ENCODE measurements around the gene CRELD1. TPM values are rescaled to one million over a fixed set of nuclear protein-coding genes. Genes with fewer than 3 reads are reported as not detected.

The CRELD1 gene
- total and polyA plus RNA-seq, 2 of the 13 experiments (the other 11 are each of a cell fraction or from before 2014, with no cell fraction given): 27.1 to 61.9 TPM

DNA sequence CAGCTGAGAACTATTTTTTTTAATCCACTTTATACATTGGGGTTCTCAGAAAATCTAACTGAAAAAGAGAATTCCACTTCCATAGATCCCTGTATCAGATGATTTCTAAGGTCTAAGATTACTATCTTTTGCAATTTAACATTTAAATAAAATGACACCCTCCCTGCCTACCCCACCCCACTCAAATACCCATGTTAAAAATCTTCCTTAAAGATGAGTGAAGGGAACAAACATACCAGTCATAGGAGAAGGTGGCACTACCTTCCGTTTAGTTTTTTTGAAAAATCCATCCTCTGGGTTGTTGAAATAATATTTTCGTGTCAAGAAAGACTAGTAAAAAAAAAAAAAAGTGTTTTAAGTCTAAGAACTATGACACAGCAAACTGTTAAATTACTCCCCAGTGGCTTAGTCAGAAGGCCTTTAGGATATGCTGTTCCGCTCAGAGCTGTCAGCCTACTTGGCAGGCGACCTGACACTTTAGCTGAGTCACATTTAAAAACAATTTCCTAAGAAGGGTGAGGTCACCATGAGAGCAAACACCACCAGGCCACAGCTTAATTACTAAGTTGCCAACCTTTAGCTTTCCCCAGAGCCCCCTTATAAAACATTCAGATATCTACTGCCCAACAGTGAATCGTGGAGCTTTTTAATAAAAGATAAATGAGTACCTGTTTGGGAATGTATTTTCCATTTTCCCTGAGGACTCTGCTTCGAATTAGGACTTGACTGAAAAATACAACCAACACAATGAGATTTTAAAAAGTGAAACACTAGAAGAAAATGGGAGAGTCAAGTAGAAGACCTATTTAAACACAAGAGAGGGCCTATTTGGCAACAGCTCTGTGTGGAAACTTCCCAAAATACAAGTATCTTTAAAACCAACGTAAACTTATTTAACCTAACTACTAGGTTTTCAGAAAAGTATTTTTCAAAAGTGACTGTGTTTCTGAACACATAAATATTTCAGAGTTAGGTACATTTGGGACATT lies 43.4 kb downstream of the CRELD1 start (continued):
- no peak for TF ChIP-seq ZNF7 (CRISPR knock-in tag; IDR thresholded peaks at IDR 0.05)
- no peak for TF ChIP-seq STAT5B (CRISPR knock-in tag; IDR thresholded peaks at IDR 0.05)
- TF ChIP-seq CREB1 (IDR thresholded peaks at IDR 0.05): peak; percentile 53; the same call in 1 of the 2 replicates
- peak; percentile 70 for TF ChIP-seq CREB1 (CRISPR knock-in tag; IDR thresholded peaks at IDR 0.05)
- no peak for TF ChIP-seq ZBTB33 (CRISPR knock-in tag; IDR thresholded peaks at IDR 0.05)
- TF ChIP-seq, protein P1, sequence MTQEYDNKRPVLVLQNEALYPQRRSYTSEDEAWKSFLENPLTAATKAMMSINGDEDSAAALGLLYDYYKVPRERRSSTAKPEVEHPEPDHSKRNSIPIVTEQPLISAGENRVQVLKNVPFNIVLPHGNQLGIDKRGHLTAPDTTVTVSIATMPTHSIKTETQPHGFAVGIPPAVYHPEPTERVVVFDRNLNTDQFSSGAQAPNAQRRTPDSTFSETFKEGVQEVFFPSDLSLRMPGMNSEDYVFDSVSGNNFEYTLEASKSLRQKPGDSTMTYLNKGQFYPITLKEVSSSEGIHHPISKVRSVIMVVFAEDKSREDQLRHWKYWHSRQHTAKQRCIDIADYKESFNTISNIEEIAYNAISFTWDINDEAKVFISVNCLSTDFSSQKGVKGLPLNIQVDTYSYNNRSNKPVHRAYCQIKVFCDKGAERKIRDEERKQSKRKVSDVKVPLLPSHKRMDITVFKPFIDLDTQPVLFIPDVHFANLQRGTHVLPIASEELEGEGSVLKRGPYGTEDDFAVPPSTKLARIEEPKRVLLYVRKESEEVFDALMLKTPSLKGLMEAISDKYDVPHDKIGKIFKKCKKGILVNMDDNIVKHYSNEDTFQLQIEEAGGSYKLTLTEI (CRISPR knock-in tag; conservative IDR thresholded peaks at IDR 0.05): no peak
- no peak for TF ChIP-seq ZNF761 (CRISPR knock-in tag; conservative IDR thresholded peaks at IDR 0.05)
- TF ChIP-seq BCL6 (CRISPR knock-in tag; IDR thresholded peaks at IDR 0.05): no peak
- TF ChIP-seq, protein P2, sequence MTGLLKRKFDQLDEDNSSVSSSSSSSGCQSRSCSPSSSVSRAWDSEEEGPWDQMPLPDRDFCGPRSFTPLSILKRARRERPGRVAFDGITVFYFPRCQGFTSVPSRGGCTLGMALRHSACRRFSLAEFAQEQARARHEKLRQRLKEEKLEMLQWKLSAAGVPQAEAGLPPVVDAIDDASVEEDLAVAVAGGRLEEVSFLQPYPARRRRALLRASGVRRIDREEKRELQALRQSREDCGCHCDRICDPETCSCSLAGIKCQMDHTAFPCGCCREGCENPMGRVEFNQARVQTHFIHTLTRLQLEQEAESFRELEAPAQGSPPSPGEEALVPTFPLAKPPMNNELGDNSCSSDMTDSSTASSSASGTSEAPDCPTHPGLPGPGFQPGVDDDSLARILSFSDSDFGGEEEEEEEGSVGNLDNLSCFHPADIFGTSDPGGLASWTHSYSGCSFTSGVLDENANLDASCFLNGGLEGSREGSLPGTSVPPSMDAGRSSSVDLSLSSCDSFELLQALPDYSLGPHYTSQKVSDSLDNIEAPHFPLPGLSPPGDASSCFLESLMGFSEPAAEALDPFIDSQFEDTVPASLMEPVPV (CRISPR knock-in tag; IDR thresholded peaks at IDR 0.05): no peak
- no peak for TF ChIP-seq RBFOX2 (IDR thresholded peaks at IDR 0.05; ENCODE audit: low read depth, low read length)
- TF ChIP-seq ZNF17 (CRISPR knock-in tag; IDR thresholded peaks at IDR 0.05): no peak
- no peak for TF ChIP-seq AGO2 (optimal IDR thresholded peaks at IDR 0.05; ENCODE audit: low read depth, low read length)
- no peak for TF ChIP-seq ZNF678 (CRISPR knock-in tag; IDR thresholded peaks at IDR 0.05)
- no peak for TF ChIP-seq ZNF251 (CRISPR knock-in tag; IDR thresholded peaks at IDR 0.05)
- TF ChIP-seq MEIS1 (CRISPR knock-in tag; IDR thresholded peaks at IDR 0.05; ENCODE audit: borderline replicate concordance): no peak
- no peak for TF ChIP-seq FIP1L1 (IDR thresholded peaks at IDR 0.05; ENCODE audit: borderline replicate concordance, insufficient read depth, low read depth, low read length)
- TF ChIP-seq ZNF292 (CRISPR knock-in tag; IDR thresholded peaks at IDR 0.05; ENCODE audit: borderline replicate concordance, low read depth): no peak
- no peak for TF ChIP-seq GATA4 (IDR thresholded peaks at IDR 0.05; ENCODE audit: borderline replicate concordance, low read depth)
- TF ChIP-seq, protein P3, sequence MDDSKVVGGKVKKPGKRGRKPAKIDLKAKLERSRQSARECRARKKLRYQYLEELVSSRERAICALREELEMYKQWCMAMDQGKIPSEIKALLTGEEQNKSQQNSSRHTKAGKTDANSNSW (CRISPR knock-in tag; IDR thresholded peaks at IDR 0.05; ENCODE audit: borderline replicate concordance): no peak
